Muscle of back (tissue), 11 donors: Measurements from ENCODE around the gene PRR15. TPM values are rescaled to one million over a fixed set of nuclear protein-coding genes. Genes with fewer than 3 reads are reported as not detected.
A peak's percentile ranks its signal among the peaks of the same experiment; 100 is the strongest.

ENCODE experiments used
- DNase-seq, 3 donors: peaks; one replicate each; pipeline versions ENCODE4 v3.0.0 to v3.0.0-alpha.2; 2013
- polyA plus RNA-seq, 10 donors: library from polyadenylated mRNA; unstranded; fragments of 120-200 nt; gene quantifications; one replicate each; pipeline ENCODE4 v1.2.1, GENCODE V29; 2013; ENCODE audit not compliant: insufficient read length in 10 of 10

Gene PRR15
- polyA plus RNA-seq, 10 donors: 0.07 to 0.38 (median 0.13) TPM; not detected in 6

- no peak for DNase-seq
These were observed 45.8 kb downstream of the PRR15 start for GRCh38 chr7:29609162-29610037.

GRCh38 chr7:29610086-29610485 lies 46.5 kb downstream of the PRR15 start:
- peak; percentile 34 to 69 (median 66) for DNase-seq

GRCh38 chr7:29611941-29612544 lies 48.4 kb downstream of the PRR15 start:
- no peak for DNase-seq

- no peak for DNase-seq
These were observed 49.0 kb downstream of the PRR15 start for GRCh38 chr7:29612596-29612995.

GRCh38 chr7:29613100-29613499 lies 49.5 kb downstream of the PRR15 start:
- DNase-seq: no peak

- no peak for DNase-seq
These were observed 50.6 kb downstream of the PRR15 start for GRCh38 chr7:29614229-29614628.

Other genes with a start within 250 kb of the PRR15 start
- gene WIPF3, start 242.7 kb downstream of the PRR15 start, polyA plus RNA-seq: 10 to 100 TPM; 14.8 to 36.0 (median 18.6) TPM